NT2/D1 (cell line): ENCODE measurements around the gene ETFDH.
"Not testable (repeated sequence)": the region's sequence is repeated elsewhere in the genome, so short reads cannot be mapped to it uniquely, and the experiment has no call there.

ENCODE experiments used
- DNase-seq: peaks from one replicate; pipeline ENCODE4 v3.0.0-alpha.2; 2011; ENCODE audit warnings: low read depth, low spot score
- H3K27me3 ChIP-seq: 2 replicates; pipeline ENCODE4 v1.6.0; 2011; ENCODE audit warnings: mild to moderate bottlenecking; ENCODE audit not compliant: insufficient read length, insufficient read depth
- H3K36me3 ChIP-seq: 2 replicates; pipeline ENCODE4 v1.6.1; 2011; ENCODE audit warnings: mild to moderate bottlenecking, low read length, mixed read lengths; ENCODE audit not compliant: insufficient read depth, insufficient read length
- H3K4me1 ChIP-seq: 2 replicates; pipeline ENCODE4 v1.5.1; 2011; ENCODE audit not compliant: insufficient read depth, insufficient read length
- H3K4me3 ChIP-seq: 2 replicates; pipeline ENCODE4 v1.5.1; 2011; ENCODE audit warnings: low read depth; ENCODE audit not compliant: insufficient read length
- H3K9ac ChIP-seq: 2 replicates; pipeline ENCODE4 v1.6.0; 2011; ENCODE audit warnings: low read depth; ENCODE audit not compliant: insufficient read length
- H3K9me3 ChIP-seq: 2 replicates; pipeline ENCODE4 v1.5.1; 2011; ENCODE audit warnings: mild to moderate bottlenecking, low read length; ENCODE audit not compliant: insufficient read depth
- SUZ12 ChIP-seq: IDR thresholded peaks from 2 replicates; pipeline ENCODE4 v1.6.1; 2011; ENCODE audit not compliant: insufficient read length, insufficient read depth; ENCODE audit errors: extremely low read depth
- YY1 ChIP-seq: IDR thresholded peaks from 2 replicates; pipeline ENCODE4 v1.6.1; 2011; ENCODE audit not compliant: insufficient read length, insufficient read depth
- ZNF274 ChIP-seq: IDR thresholded peaks from 2 replicates; pipeline ENCODE4 v1.6.1; 2011; ENCODE audit warnings: mild to moderate bottlenecking, low read depth, low read length

Gene ETFDH

GRCh38 chr4:158688813-158689212, 16.7 kb downstream of the ETFDH start:
- H3K4me3 ChIP-seq: no peak overlapping the region
- H3K4me1 ChIP-seq: no peaks in the 10 kb centered on the region
- H3K36me3 ChIP-seq: no peaks in the 10 kb centered on the region
- DNase-seq: no peak
- H3K9me3 ChIP-seq: no peaks in the 10 kb centered on the region
- H3K9ac ChIP-seq: no peak overlapping the region
- no peaks in the 10 kb centered on the region for H3K27me3 ChIP-seq
- no peak for TF ChIP-seq SUZ12
- no peak for TF ChIP-seq ZNF274
- no peak for TF ChIP-seq YY1

DNA sequence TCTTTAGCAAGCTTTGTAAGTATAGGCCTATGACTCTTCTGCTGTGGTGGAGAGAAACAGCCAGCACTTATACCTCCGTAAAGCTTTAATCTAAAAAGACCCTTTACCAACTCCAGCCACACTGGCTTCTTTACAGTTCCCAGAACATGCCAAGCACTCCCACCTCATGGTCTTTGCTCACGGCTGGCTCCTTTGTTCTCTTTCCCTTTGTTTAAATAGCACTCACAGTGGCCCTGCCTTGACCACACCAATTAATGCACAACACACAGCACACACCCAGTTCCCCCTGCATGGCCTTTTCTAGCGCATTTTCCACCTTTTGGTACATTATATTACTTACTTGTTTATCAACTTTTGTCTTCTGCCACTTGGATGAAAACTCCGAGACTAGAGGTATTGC, 32.2 kb downstream of the ETFDH start:
- Histone ChIP-seq H3K36me3 (peaks cover 31% of the 10 kb centered on the region), H3K9ac (no peak overlapping the region), H3K4me1 (no peaks in the 10 kb centered on the region), H3K4me3 (no peak overlapping the region), H3K27me3 (no peaks in the 10 kb centered on the region), H3K9me3 (no peaks in the 10 kb centered on the region)
- DNase-seq: no peak
- TF ChIP-seq YY1 (no peak), SUZ12 (no peak), ZNF274 (no peak)

GRCh38 chr4:158710814-158711213, 38.7 kb downstream of the ETFDH start:
- Histone ChIP-seq H3K27me3 (no peaks in the 10 kb centered on the region), H3K36me3 (peaks cover 86% of the 10 kb centered on the region), H3K9ac (no peak overlapping the region), H3K4me1 (no peaks in the 10 kb centered on the region), H3K4me3 (no peak overlapping the region), H3K9me3 (no peaks in the 10 kb centered on the region)
- no peak for DNase-seq
- TF ChIP-seq SUZ12 (no peak), YY1 (no peak), ZNF274 (no peak)

DNA sequence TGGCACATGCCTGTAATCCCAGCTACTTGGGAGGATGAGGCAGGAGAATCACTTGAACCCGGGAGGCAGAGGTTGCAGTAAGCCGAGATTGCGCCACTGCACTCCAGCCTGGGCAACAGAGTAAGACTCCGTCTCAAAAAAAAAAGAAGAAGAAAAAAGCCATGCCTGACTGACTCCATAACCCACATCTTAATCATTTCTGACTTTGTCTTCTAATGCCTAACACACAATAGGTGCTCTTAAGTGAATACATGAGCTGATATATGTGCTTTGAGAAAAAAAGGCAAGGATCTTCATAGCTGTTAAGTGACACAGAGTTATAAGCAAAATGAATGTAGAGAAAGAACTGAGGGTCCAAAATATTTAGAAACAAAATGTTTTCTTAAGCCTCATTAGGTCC, 40.5 kb downstream of the ETFDH start:
- DNase-seq, H3K4me3 ChIP-seq, H3K9ac ChIP-seq, H3K27me3 ChIP-seq, H3K9me3 ChIP-seq, H3K4me1 ChIP-seq: not testable (repeated sequence)
- peaks cover 83% of the 10 kb centered on the region for H3K36me3 ChIP-seq

- no peak for DNase-seq
- H3K9me3 ChIP-seq: no peaks in the 10 kb centered on the region
- H3K4me1 ChIP-seq: no peaks in the 10 kb centered on the region
- TF ChIP-seq YY1 (no peak), ZNF274 (no peak), SUZ12 (no peak)
- no peak overlapping the region for H3K4me3 ChIP-seq
- peaks cover 86% of the 10 kb centered on the region for H3K36me3 ChIP-seq
- no peaks in the 10 kb centered on the region for H3K27me3 ChIP-seq
- no peak overlapping the region for H3K9ac ChIP-seq
Measured at GRCh38 chr4:158714937-158715336, 42.8 kb downstream of the ETFDH start.

DNA sequence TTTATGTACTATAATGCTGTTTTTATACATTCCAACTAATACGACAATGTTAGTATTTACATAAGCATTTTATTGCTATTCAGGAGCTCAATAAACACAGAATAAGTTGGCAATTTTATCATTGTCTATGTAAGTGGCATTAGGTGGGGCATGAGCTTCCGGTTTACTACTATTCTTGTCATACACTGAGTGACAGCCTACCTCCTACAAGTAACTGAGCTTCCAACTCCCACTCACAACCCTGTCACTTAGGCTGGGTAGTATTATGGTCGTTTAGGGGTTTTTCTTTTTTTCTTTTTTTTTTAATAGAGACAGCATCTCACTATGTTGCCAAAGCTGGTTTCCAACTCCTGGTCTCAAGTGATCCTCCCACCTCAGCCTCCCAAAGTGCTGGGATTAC, 43.7 kb downstream of the ETFDH start:
- Histone ChIP-seq H3K36me3 (peaks cover 83% of the 10 kb centered on the region), H3K4me3 (no peak overlapping the region), H3K9me3 (no peaks in the 10 kb centered on the region), H3K9ac (no peak overlapping the region), H3K4me1 (no peaks in the 10 kb centered on the region), H3K27me3 (no peaks in the 10 kb centered on the region)
- TF ChIP-seq ZNF274 (no peak), SUZ12 (no peak), YY1 (no peak)
- DNase-seq: no peak

- no peak for DNase-seq
- Histone ChIP-seq H3K4me3 (no peak overlapping the region), H3K9me3 (no peaks in the 10 kb centered on the region), H3K4me1 (no peaks in the 10 kb centered on the region), H3K27me3 (no peaks in the 10 kb centered on the region), H3K36me3 (peaks cover 42% of the 10 kb centered on the region), H3K9ac (no peak overlapping the region)
- TF ChIP-seq SUZ12 (no peak), ZNF274 (no peak), YY1 (no peak)
Measured at GRCh38 chr4:158721680-158722079, 49.6 kb downstream of the ETFDH start.

DNA sequence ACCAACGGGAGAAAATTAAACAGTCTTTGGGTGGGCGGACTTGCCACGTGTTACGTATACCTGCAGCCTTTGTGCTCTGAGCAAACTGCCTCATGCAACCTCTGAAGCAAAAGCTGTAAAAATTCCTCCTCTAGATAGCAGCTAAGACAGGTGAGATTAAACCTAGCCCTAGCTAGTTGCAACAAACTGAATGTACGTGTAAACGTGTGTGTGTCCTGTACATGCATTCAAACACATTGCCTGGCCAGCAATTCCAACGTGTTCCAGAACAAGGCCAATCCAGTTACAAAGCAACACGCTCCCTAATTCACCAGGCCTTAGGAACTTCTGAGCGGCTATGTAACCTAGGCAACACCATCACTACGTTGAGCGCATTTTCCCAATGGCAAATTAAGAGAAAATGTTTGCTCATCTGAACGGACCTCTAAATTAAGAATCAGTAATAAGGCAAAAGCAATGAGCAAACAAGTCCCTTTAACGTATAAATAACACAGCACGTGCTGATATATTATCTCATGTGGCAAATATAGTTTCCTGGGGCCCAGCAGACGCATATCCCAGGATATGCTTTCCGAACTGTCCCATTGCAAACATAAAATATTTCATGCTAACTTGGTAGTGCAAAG, 50.3 kb downstream of the ETFDH start:
- TF ChIP-seq SUZ12: no peak
- no peak for TF ChIP-seq ZNF274
- TF ChIP-seq YY1: no peak
- peak overlapping the region; percentile 83 for H3K9ac ChIP-seq
- no peaks in the 10 kb centered on the region for H3K4me1 ChIP-seq
- peaks cover 37% of the 10 kb centered on the region for H3K36me3 ChIP-seq
- DNase-seq: no peak
- H3K4me3 ChIP-seq: peak overlapping the region; percentile 70
- no peaks in the 10 kb centered on the region for H3K9me3 ChIP-seq
- H3K27me3 ChIP-seq: no peaks in the 10 kb centered on the region
